A673 (cell line): ENCODE results near the gene ARHGEF9. TPM values are rescaled to one million over a fixed set of nuclear protein-coding genes. Genes with fewer than 3 reads are reported as not detected.
"Not testable (repeated sequence)": the region's sequence is repeated elsewhere in the genome, so short reads cannot be mapped to it uniquely, and the experiment has no call there.

Experiments
- BruUV-seq: library from RNA; stranded (reverse); fragments of 400-500 nt; replicated peaks from 2 replicates; lab custom pipeline; 2021; lab: Mats Ljungman, UMichigan
- CTCF ChIA-PET: fragments of 300-600 bp; sonication (Branson Sonifier 250); formaldehyde crosslinking; loops from one replicate; lab custom pipeline; 2022; ENCODE audit warnings: antibody characterized with exemption; lab: Charles Lee
- POLR2A ChIA-PET: fragments of 300-600 bp; sonication (Branson Sonifier 250); formaldehyde crosslinking; loops from one replicate; lab custom pipeline; 2022; ENCODE audit warnings: antibody characterized with exemption; ENCODE audit not compliant: low non-redundant PET; lab: Charles Lee
- DNase-seq: peaks from one replicate; pipeline ENCODE4 v3.0.0-alpha.2; 2015; ENCODE audit warnings: low spot score
- H3K27ac ChIP-seq: fragments of 200-600 bp; sonication (generic); 2 replicates; pipeline ENCODE4 v1.5.1; 2016; ENCODE audit warnings: mixed run types, low read depth, mild to moderate bottlenecking, mixed read lengths, antibody characterized with exemption, low read length; ENCODE audit not compliant: poor library complexity, severe bottlenecking
- H3K27me3 ChIP-seq: fragments of 200-600 bp; sonication (generic); replicated peaks from 2 replicates; pipeline ENCODE4 v1.6.1; 2017; ENCODE audit warnings: mixed run types, low read depth, mild to moderate bottlenecking, mixed read lengths, antibody characterized with exemption, low read length; ENCODE audit not compliant: insufficient read depth, poor library complexity
- H3K36me3 ChIP-seq: fragments of 200-600 bp; sonication (generic); 2 replicates; pipeline ENCODE4 v1.6.1; 2016; ENCODE audit warnings: mixed run types, mild to moderate bottlenecking, mixed read lengths, antibody characterized with exemption, low read length; ENCODE audit not compliant: insufficient read depth, poor library complexity, severe bottlenecking
- H3K4me1 ChIP-seq: fragments of 200-600 bp; sonication (generic); 2 replicates; pipeline ENCODE4 v1.6.1; 2017; ENCODE audit warnings: mixed run types, mild to moderate bottlenecking, mixed read lengths, antibody characterized with exemption, low read length; ENCODE audit not compliant: insufficient read depth, poor library complexity, severe bottlenecking
- H3K4me3 ChIP-seq: fragments of 200-600 bp; sonication (generic); 2 replicates; pipeline ENCODE4 v1.5.1; 2016; ENCODE audit warnings: low read depth, mixed run types, mild to moderate bottlenecking, mixed read lengths, low read length; ENCODE audit not compliant: poor library complexity, severe bottlenecking
- H3K9me3 ChIP-seq: fragments of 200-600 bp; sonication (generic); 2 replicates; pipeline ENCODE4 v1.6.1; 2016; ENCODE audit warnings: mixed run types, low read depth, mild to moderate bottlenecking, mixed read lengths, antibody characterized with exemption, low read length; ENCODE audit not compliant: poor library complexity, severe bottlenecking
- CTCF ChIP-seq: fragments of 300-800, 200-600 bp; sonication (generic); conservative IDR thresholded peaks from 2 replicates; pipeline ENCODE4 v1.5.1; 2017; ENCODE audit warnings: low read depth, mild to moderate bottlenecking, antibody characterized with exemption, low read length, moderate library complexity, mixed read lengths
- EZH2 ChIP-seq: fragments of 200-600 bp; sonication (generic); IDR thresholded peaks from 2 replicates; pipeline ENCODE4 v1.6.1; 2017; ENCODE audit warnings: borderline replicate concordance, low read depth, mild to moderate bottlenecking, mixed read lengths, antibody characterized with exemption, low read length; ENCODE audit not compliant: poor library complexity, severe bottlenecking
- intact Hi-C: fragments of 100-400 bp; cut with micrococcal nuclease; formaldehyde crosslinking; loops from one replicate; pipeline ENCODE4 v1.10.0; 2022; ENCODE audit not compliant: unreplicated experiment
- total RNA-seq: library from RNA; stranded (reverse); gene quantifications from 2 replicates; pipeline ENCODE4 v1.2.3, GENCODE V29; 2021

ARHGEF9 gene
- total RNA-seq, 1 experiment from 2014 or later: 10.3 TPM

- ChIA-PET POLR2A (no interaction called here), CTCF (no interaction called here)
- DNase-seq: no peak
- Histone ChIP-seq H3K27ac (no peak overlapping the region), H3K4me1 (no peaks in the 10 kb centered on the region), H3K9me3 (no peaks in the 10 kb centered on the region), H3K36me3 (no peaks in the 10 kb centered on the region), H3K27me3 (no peaks in the 10 kb centered on the region), H3K4me3 (no peak overlapping the region)
- no TSS peak for BruUV-seq
- TF ChIP-seq CTCF: no peak
- intact Hi-C loops: no loop called here
Measured at GRCh38 chrX:63656871-63657580, 128.0 kb downstream of the ARHGEF9 start.

GRCh38 chrX:63652086-63652765, 132.8 kb downstream of the ARHGEF9 start:
- no peak overlapping the region for H3K27ac ChIP-seq
- H3K9me3 ChIP-seq: no peaks in the 10 kb centered on the region
- no peaks in the 10 kb centered on the region for H3K4me1 ChIP-seq
- no peaks in the 10 kb centered on the region for H3K27me3 ChIP-seq
- CTCF ChIA-PET: no interaction called here
- H3K36me3 ChIP-seq: no peaks in the 10 kb centered on the region
- BruUV-seq: no TSS peak
- intact Hi-C loops: no loop called here
- POLR2A ChIA-PET: no interaction called here
- no peak overlapping the region for H3K4me3 ChIP-seq
- no peak for DNase-seq
- no peak for TF ChIP-seq CTCF
- no peak for TF ChIP-seq EZH2

GRCh38 chrX:63645748-63646147, 139.3 kb downstream of the ARHGEF9 start:
- CTCF ChIA-PET, H3K36me3 ChIP-seq, DNase-seq, H3K4me3 ChIP-seq, H3K4me1 ChIP-seq, H3K27ac ChIP-seq, H3K27me3 ChIP-seq, H3K9me3 ChIP-seq, intact Hi-C loops, POLR2A ChIA-PET, BruUV-seq: not testable (repeated sequence)

- DNase-seq: no peak
- H3K36me3 ChIP-seq: no peaks in the 10 kb centered on the region
- H3K27me3 ChIP-seq: no peaks in the 10 kb centered on the region
- BruUV-seq: no TSS peak
- no peak for TF ChIP-seq EZH2
- TF ChIP-seq CTCF: no peak
- intact Hi-C loops: no loop called here
- H3K27ac ChIP-seq: no peak overlapping the region
- no peak overlapping the region for H3K4me3 ChIP-seq
- CTCF ChIA-PET: no interaction called here
- no peaks in the 10 kb centered on the region for H3K4me1 ChIP-seq
- peaks cover 10% of the 10 kb centered on the region for H3K9me3 ChIP-seq
- POLR2A ChIA-PET: no interaction called here
Measured at GRCh38 chrX:63635750-63636149, 149.3 kb downstream of the ARHGEF9 start.
